GM23248 (cell line): Measurements from ENCODE around the gene ADAMTS15. TPM values are rescaled to one million over a fixed set of nuclear protein-coding genes. Genes with fewer than 3 reads are reported as not detected.

ENCODE experiments used
- DNase-seq: peaks from one replicate; pipeline ENCODE4 v3.0.0-alpha.2; 2015
- H2AFZ ChIP-seq: fragments of 200-600 bp; sonication (generic); 2 replicates; pipeline ENCODE4 v1.6.1; 2016; ENCODE audit warnings: antibody characterized with exemption
- H3F3A ChIP-seq: fragments of 200-600 bp; sonication (generic); 2 replicates; pipeline ENCODE4 v1.6.1; 2016; ENCODE audit warnings: mild to moderate bottlenecking, antibody characterized with exemption, mixed run types; ENCODE audit not compliant: insufficient read depth
- H3K27ac ChIP-seq: fragments of 200-600 bp; sonication (generic); 2 replicates; pipeline ENCODE4 v1.5.1; 2016; ENCODE audit warnings: mild to moderate bottlenecking
- H3K27me3 ChIP-seq: fragments of 200-600 bp; sonication (generic); replicated peaks from 2 replicates; pipeline ENCODE4 v1.6.1; 2016; ENCODE audit warnings: mild to moderate bottlenecking; ENCODE audit not compliant: insufficient read depth
- H3K36me3 ChIP-seq: fragments of 200-600 bp; sonication (generic); 2 replicates; pipeline ENCODE4 v1.6.1; 2016; ENCODE audit warnings: low read depth, mild to moderate bottlenecking
- H3K4me1 ChIP-seq: fragments of 200-600 bp; sonication (generic); 2 replicates; pipeline ENCODE4 v1.6.1; 2016; ENCODE audit warnings: mild to moderate bottlenecking; ENCODE audit not compliant: insufficient read depth
- H3K4me2 ChIP-seq: fragments of 200-600 bp; sonication (generic); one replicate; pipeline ENCODE4 v1.6.1; 2016; ENCODE audit warnings: mild to moderate bottlenecking; ENCODE audit not compliant: unreplicated experiment
- H3K4me3 ChIP-seq: fragments of 200-600 bp; sonication (generic); 2 replicates; pipeline ENCODE4 v1.5.1; 2016; ENCODE audit warnings: mild to moderate bottlenecking
- H3K79me2 ChIP-seq: fragments of 200-600 bp; sonication (generic); 2 replicates; pipeline ENCODE4 v1.6.1; 2016; ENCODE audit warnings: mild to moderate bottlenecking; ENCODE audit not compliant: insufficient read depth
- H3K9ac ChIP-seq: fragments of 200-600 bp; sonication (generic); 2 replicates; pipeline ENCODE4 v1.6.1; 2016; ENCODE audit warnings: mild to moderate bottlenecking
- H3K9me2 ChIP-seq: fragments of 200-600 bp; sonication (generic); 2 replicates; pipeline ENCODE4 v1.6.1; 2016; ENCODE audit warnings: mixed run types, mild to moderate bottlenecking, moderate library complexity; ENCODE audit not compliant: insufficient read depth
- H3K9me3 ChIP-seq: fragments of 200-600 bp; sonication (generic); one replicate; pipeline ENCODE4 v1.6.1; 2017; ENCODE audit warnings: low read depth
- H4K20me1 ChIP-seq: fragments of 200-600 bp; sonication (generic); 2 replicates; pipeline ENCODE4 v1.6.0; 2016; ENCODE audit not compliant: insufficient read depth
- EZH2 ChIP-seq: fragments of 200-600 bp; sonication (generic); IDR thresholded peaks from 2 replicates; pipeline ENCODE4 v1.6.1; 2018; ENCODE audit warnings: antibody characterized with exemption, mild to moderate bottlenecking; ENCODE audit not compliant: insufficient read depth, poor library complexity, severe bottlenecking
- EZH2phosphoT487 ChIP-seq: fragments of 200-600 bp; sonication (generic); IDR thresholded peaks from 2 replicates; pipeline ENCODE4 v1.6.1; 2018; ENCODE audit warnings: antibody characterized with exemption, moderate library complexity, mild to moderate bottlenecking, low read depth; ENCODE audit not compliant: insufficient read depth
- WGBS, 2 experiments: methylation state at CpG; one replicate each; pipeline ENCODE4 v1.1.6; 2015 to 2017; ENCODE audit warnings: low lambda C conversion rate in 2 of 2, low coverage in 1 of 2; ENCODE audit errors: missing lambda C conversion rate in 2 of 2; 5-methylcytosine and 5-hydroxymethylcytosine counted together
- in situ Hi-C: fragments of 300-500 bp; cut with MboI; formaldehyde crosslinking; loops from 2 replicates; pipeline ENCODE4 v1.15.0; 2020
- polyA plus RNA-seq: library from polyadenylated mRNA; unstranded; fragments of >200 nt; fragmentation: Nextera tagmentation; extraction: Ambion mirVana; gene quantifications from 2 replicates; pipeline ENCODE4 v1.2.1, GENCODE V29; 2016
- total RNA-seq: library from RNA; depleted of rRNA; stranded (reverse); fragments of >200 nt; shearing (Covaris generic); gene quantifications from 2 replicates; pipeline ENCODE4 v1.2.3, GENCODE V29; 2014

ADAMTS15 gene
- total and polyA plus RNA-seq, 2 experiments from 2014 or later, result 0.09 to 0.97 TPM

DNA sequence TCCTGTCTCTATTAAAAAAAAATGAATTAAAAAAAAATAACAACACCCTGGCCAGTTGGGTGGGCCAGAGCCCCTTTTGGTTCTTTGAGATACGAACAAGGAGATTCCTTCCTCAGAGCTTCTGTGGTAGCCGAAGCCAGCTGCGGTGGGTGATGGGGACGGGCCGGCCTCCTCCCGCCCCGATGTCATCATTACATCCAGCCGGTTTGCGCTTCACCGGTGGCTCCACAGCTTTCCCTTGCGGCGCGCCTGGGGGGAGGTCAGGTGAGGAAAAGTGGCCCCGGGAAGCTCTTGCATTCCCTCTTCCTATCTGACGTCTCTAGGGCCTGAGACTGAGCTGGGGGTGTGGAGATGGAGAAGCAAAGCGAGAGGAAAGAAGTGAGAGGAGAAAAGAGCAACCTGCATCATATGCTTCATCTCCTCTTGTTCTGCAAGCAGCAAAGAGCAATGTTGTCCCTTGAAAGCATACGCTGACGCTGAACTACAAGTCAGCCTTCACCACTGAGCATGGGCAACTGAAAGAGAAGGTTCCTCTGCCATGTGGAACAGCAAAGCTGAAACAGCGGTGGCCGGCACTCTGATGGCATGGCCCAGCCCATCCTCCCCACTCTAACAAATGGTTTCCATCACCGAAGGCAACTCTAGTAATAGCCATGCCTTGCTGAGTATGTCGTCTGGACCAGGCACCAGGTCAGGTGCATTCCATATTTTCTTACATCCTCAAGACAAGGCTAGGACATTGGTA, 26.0 kb upstream of the ADAMTS15 start:
- H3K4me1 ChIP-seq, result no peaks in the 10 kb centered on the region; the same call in none of the 2 replicates
- WGBS, 2 experiments, result 88 to 94% methylated on average over 21 to 22 of the region's 22 CpGs
- H3K9me2 ChIP-seq, result no peaks in the 10 kb centered on the region
- H2AFZ ChIP-seq, result no peak overlapping the region
- in situ Hi-C loops, result loop anchor here (10.0 kb wide), 1 partner anchor 208 kb away; no protein-coding TSS in a partner anchor
- H3K27me3 ChIP-seq, result peaks cover 13% of the 10 kb centered on the region
- TF ChIP-seq EZH2, result no peak
- TF ChIP-seq EZH2phosphoT487, result no peak
- H3F3A ChIP-seq, result no peaks in the 10 kb centered on the region
- H4K20me1 ChIP-seq, result no peaks in the 10 kb centered on the region
- no peak overlapping the region for H3K27ac ChIP-seq
- no peak overlapping the region for H3K4me3 ChIP-seq
- H3K9me3 ChIP-seq, result no peaks in the 10 kb centered on the region
- H3K79me2 ChIP-seq, result no peaks in the 10 kb centered on the region
- H3K4me2 ChIP-seq, result no peak overlapping the region
- no peak overlapping the region for H3K9ac ChIP-seq
- DNase-seq, result no peak
- no peaks in the 10 kb centered on the region for H3K36me3 ChIP-seq

DNA sequence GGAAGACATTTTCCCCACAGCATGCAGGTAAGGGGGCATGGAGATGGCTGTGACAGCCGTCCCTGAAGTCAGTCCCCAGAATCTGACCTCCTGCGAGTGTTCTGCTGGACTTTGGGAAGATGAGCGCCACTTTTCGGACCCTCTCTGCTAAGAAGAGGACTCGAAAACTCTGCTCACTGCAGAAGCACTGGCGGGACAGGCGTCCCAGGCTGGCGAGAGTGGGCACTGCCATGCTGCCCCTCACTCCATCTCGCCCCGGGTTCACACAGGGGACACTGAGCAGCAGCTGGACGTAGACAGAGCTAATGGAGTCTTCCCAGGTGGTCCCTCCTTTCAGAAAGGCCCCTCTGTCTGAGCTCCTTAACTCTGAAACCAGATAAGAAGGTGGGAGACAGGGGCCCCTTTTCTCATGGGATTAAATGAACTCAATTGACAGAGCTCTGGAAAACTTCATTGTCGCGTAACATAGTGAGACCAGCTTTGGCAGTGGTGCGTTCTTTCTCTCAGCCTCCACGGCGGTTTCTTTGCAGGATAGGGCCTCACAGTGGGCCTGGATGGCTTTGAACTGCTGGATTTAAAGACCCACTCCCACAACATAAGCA, 24.8 kb upstream of the ADAMTS15 start:
- TF ChIP-seq EZH2, result no peak
- TF ChIP-seq EZH2phosphoT487, result no peak
- Histone ChIP-seq H3K36me3 (no peaks in the 10 kb centered on the region), H3K27me3 (peaks cover 20% of the 10 kb centered on the region), H3K4me1 (no peaks in the 10 kb centered on the region; the same call in 1 of the 2 replicates), H3F3A (no peaks in the 10 kb centered on the region), H4K20me1 (no peaks in the 10 kb centered on the region), H3K27ac (no peak overlapping the region), H3K9me3 (no peaks in the 10 kb centered on the region), H3K9ac (no peak overlapping the region), H3K79me2 (no peaks in the 10 kb centered on the region), H2AFZ (no peak overlapping the region), H3K4me3 (no peak overlapping the region), H3K4me2 (no peak overlapping the region), H3K9me2 (no peaks in the 10 kb centered on the region)
- no peak for DNase-seq
- in situ Hi-C loops, result loop anchor here (10.0 kb wide), 1 partner anchor 209 kb away; no protein-coding TSS in a partner anchor
- WGBS, 2 experiments, result 93 to 94% methylated on average over 16 of the region's 16 CpGs

DNA sequence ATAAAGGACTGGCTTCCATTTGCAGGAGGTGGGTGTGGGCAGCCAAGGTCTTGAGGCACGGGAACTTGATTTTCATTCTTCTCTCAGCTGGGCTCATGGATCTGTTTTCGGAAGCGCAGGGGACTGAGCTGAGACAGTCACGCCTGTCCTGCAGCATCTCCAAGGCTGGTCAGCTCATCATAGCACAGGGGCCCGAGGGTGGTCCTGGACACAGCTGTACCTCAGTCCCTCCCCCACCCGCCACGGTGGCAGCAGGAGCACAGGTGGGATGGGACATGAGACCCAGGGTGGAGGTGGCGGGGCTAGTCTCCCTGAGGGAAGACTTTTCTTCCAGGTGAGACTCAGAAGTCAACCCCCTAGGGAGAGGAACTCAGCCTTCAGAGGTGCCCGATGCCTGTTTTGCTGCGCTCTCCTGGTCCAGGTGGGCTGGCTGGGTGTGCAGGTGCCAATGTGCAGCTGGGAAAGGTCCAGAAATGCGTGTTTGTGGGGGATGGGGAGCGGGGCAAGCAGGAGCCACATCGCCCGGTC, 23.8 kb upstream of the ADAMTS15 start:
- H3K9me3 ChIP-seq, result no peaks in the 10 kb centered on the region
- no peak overlapping the region for H2AFZ ChIP-seq
- TF ChIP-seq EZH2phosphoT487 (no peak), EZH2 (no peak)
- no peaks in the 10 kb centered on the region for H3K36me3 ChIP-seq
- no peaks in the 10 kb centered on the region for H3F3A ChIP-seq
- H3K9ac ChIP-seq, result no peak overlapping the region
- H4K20me1 ChIP-seq, result no peaks in the 10 kb centered on the region
- DNase-seq, result no peak
- 92% methylated on average over 13 to 14 of the region's 14 CpGs for WGBS, 2 experiments
- H3K4me3 ChIP-seq, result no peak overlapping the region
- H3K9me2 ChIP-seq, result no peaks in the 10 kb centered on the region
- no peaks in the 10 kb centered on the region for H3K79me2 ChIP-seq
- in situ Hi-C loops, result loop anchor here (10.0 kb wide), 1 partner anchor 210 kb away; no protein-coding TSS in a partner anchor
- H3K27ac ChIP-seq, result no peak overlapping the region
- H3K4me2 ChIP-seq, result no peak overlapping the region
- H3K4me1 ChIP-seq, result no peaks in the 10 kb centered on the region; the same call in 1 of the 2 replicates
- H3K27me3 ChIP-seq, result peaks cover 29% of the 10 kb centered on the region

DNA sequence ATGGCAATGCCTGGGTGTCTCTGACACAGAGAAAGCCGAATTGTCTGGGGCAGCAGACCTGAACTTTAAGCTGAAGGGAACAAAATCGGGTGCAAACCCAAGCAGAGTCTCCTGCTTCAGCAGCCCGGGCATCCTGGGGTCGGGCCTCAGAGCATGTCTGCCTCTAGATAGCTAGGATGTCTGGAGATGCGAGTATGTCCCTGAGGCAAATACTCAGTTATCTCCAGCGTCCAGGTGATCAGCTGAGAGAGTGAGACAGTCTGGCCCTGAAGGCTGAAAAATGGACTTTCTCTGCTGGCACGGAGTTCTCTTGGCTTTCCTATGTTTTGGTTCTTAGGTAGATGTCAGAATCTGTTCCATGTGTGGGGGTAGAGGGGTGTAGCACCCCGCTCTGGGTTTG, 23.3 kb upstream of the ADAMTS15 start:
- H3K4me3 ChIP-seq, result no peak overlapping the region
- no peak overlapping the region for H2AFZ ChIP-seq
- in situ Hi-C loops, result loop anchor here (10.0 kb wide), 1 partner anchor 210 kb away; no protein-coding TSS in a partner anchor
- H4K20me1 ChIP-seq, result no peaks in the 10 kb centered on the region
- H3K9me3 ChIP-seq, result no peaks in the 10 kb centered on the region
- 89 to 96% methylated on average over 8 of the region's 8 CpGs for WGBS, 2 experiments
- no peak overlapping the region for H3K4me2 ChIP-seq
- H3K4me1 ChIP-seq, result no peaks in the 10 kb centered on the region; the same call in 1 of the 2 replicates
- H3K9ac ChIP-seq, result no peak overlapping the region
- H3K36me3 ChIP-seq, result no peaks in the 10 kb centered on the region
- TF ChIP-seq EZH2, result no peak
- no peak for TF ChIP-seq EZH2phosphoT487
- no peaks in the 10 kb centered on the region for H3F3A ChIP-seq
- no peak overlapping the region for H3K27ac ChIP-seq
- no peak for DNase-seq
- H3K9me2 ChIP-seq, result no peaks in the 10 kb centered on the region
- H3K79me2 ChIP-seq, result no peaks in the 10 kb centered on the region
- H3K27me3 ChIP-seq, result peaks cover 34% of the 10 kb centered on the region
